ENCODE results near the gene KLF7.

Gene KLF7

GRCh38 chr2:207148020-207148419 lies 17.7 kb downstream of the KLF7 start:
- no peak for DNase-seq

GRCh38 chr2:207144173-207144785 lies 21.5 kb downstream of the KLF7 start:
- DNase-seq: no peak

- DNase-seq: peak in 3 of 5 experiments; percentile 21 to 92 (median 27)
Measured at GRCh38 chr2:207143215-207144172, 22.3 kb downstream of the KLF7 start.

GRCh38 chr2:207142461-207142860 lies 23.3 kb downstream of the KLF7 start:
- peak in 1 of 5 experiments; percentile 64 for DNase-seq

- no peak for DNase-seq
Measured at GRCh38 chr2:207141386-207141785, 24.4 kb downstream of the KLF7 start.

GRCh38 chr2:207140265-207140664 lies 25.5 kb downstream of the KLF7 start:
- DNase-seq: no peak

- DNase-seq: no peak
Measured at GRCh38 chr2:207139552-207139951, 26.2 kb downstream of the KLF7 start.

GRCh38 chr2:207138627-207139297 lies 27.0 kb downstream of the KLF7 start:
- DNase-seq: no peak

GRCh38 chr2:207137596-207138337 lies 28.0 kb downstream of the KLF7 start:
- no peak for DNase-seq

GRCh38 chr2:207136874-207137273 lies 28.9 kb downstream of the KLF7 start:
- no peak for DNase-seq

GRCh38 chr2:207135801-207136457 lies 29.8 kb downstream of the KLF7 start:
- no peak for DNase-seq

GRCh38 chr2:207135340-207135739 lies 30.4 kb downstream of the KLF7 start:
- peak in 1 of 5 experiments; percentile 24 for DNase-seq

- no peak for DNase-seq
Measured at GRCh38 chr2:207133820-207134519, 31.8 kb downstream of the KLF7 start.

GRCh38 chr2:207133458-207133819 lies 32.3 kb downstream of the KLF7 start:
- DNase-seq: no peak

GRCh38 chr2:207132019-207132418 lies 33.7 kb downstream of the KLF7 start:
- DNase-seq: no peak

GRCh38 chr2:207131594-207131993 lies 34.2 kb downstream of the KLF7 start:
- DNase-seq: no peak

GRCh38 chr2:207130958-207131521 lies 34.7 kb downstream of the KLF7 start:
- DNase-seq: no peak

GRCh38 chr2:207129821-207130220 lies 35.9 kb downstream of the KLF7 start:
- peak in 1 of 5 experiments; percentile 25 for DNase-seq

GRCh38 chr2:207128867-207129266 lies 36.9 kb downstream of the KLF7 start:
- DNase-seq: no peak

- no peak for DNase-seq
Measured at GRCh38 chr2:207126724-207127308, 38.9 kb downstream of the KLF7 start.

Measured in T-helper 2 cell (primary cell).